ENCODE measurements around the gene NCAPG2. TPM values are rescaled to one million over a fixed set of nuclear protein-coding genes. Genes with fewer than 3 reads are reported as not detected.

NCAPG2 gene
- total RNA-seq, 1 donor from 2014 or later = 3.2 TPM

GRCh38 chr7:158595068-158595467 lies 109.5 kb downstream of the NCAPG2 start:
- FAIRE-seq = peak; percentile 100
- Histone ChIP-seq H3K36me3 (ENCODE audit: control insufficient read depth, insufficient read depth, low read length) (no peaks in the 10 kb centered on the region), H3K4me3 (ENCODE audit: low read depth, low read length) (no peak overlapping the region), H3K27me3 (ENCODE audit: control insufficient read depth, insufficient read depth, low read length) (no peaks in the 10 kb centered on the region)
- peak; percentile 53 for DNase-seq (ENCODE audit: low read depth)
- no peak for TF ChIP-seq CTCF (IDR thresholded peaks at IDR 0.05; ENCODE audit: insufficient read depth, low read length, severe bottlenecking)

GRCh38 chr7:158592541-158592940 lies 112.1 kb downstream of the NCAPG2 start:
- no peak overlapping the region for H3K4me3 ChIP-seq (ENCODE audit: low read depth, low read length)
- FAIRE-seq (no peak), DNase-seq (ENCODE audit: low read depth) (peak; percentile 93)
- no peak for TF ChIP-seq CTCF (IDR thresholded peaks at IDR 0.05; ENCODE audit: insufficient read depth, low read length, severe bottlenecking)
- H3K27me3 ChIP-seq (ENCODE audit: control insufficient read depth, insufficient read depth, low read length) = no peaks in the 10 kb centered on the region
- no peaks in the 10 kb centered on the region for H3K36me3 ChIP-seq (ENCODE audit: control insufficient read depth, insufficient read depth, low read length)

- TF ChIP-seq CTCF (IDR thresholded peaks at IDR 0.05; ENCODE audit: insufficient read depth, low read length, severe bottlenecking) = no peak
- Histone ChIP-seq H3K4me3 (ENCODE audit: low read depth, low read length) (no peak overlapping the region), H3K36me3 (ENCODE audit: control insufficient read depth, insufficient read depth, low read length) (no peaks in the 10 kb centered on the region), H3K27me3 (ENCODE audit: control insufficient read depth, insufficient read depth, low read length) (no peaks in the 10 kb centered on the region)
- FAIRE-seq = no peak
- no peak for DNase-seq (ENCODE audit: low read depth)
These were observed 112.7 kb downstream of the NCAPG2 start for GRCh38 chr7:158591944-158592343.

- TF ChIP-seq CTCF (IDR thresholded peaks at IDR 0.05; ENCODE audit: insufficient read depth, low read length, severe bottlenecking) = no peak
- Histone ChIP-seq H3K4me3 (ENCODE audit: low read depth, low read length) (no peak overlapping the region), H3K36me3 (ENCODE audit: control insufficient read depth, insufficient read depth, low read length) (no peaks in the 10 kb centered on the region), H3K27me3 (ENCODE audit: control insufficient read depth, insufficient read depth, low read length) (peaks cover 4% of the 10 kb centered on the region)
- FAIRE-seq (no peak), DNase-seq (ENCODE audit: low read depth) (no peak)
These were observed 114.4 kb downstream of the NCAPG2 start for GRCh38 chr7:158590181-158590530.

- DNase-seq (ENCODE audit: low read depth) = no peak
- Histone ChIP-seq H3K4me3 (ENCODE audit: low read depth, low read length) (no peak overlapping the region), H3K36me3 (ENCODE audit: control insufficient read depth, insufficient read depth, low read length) (no peaks in the 10 kb centered on the region), H3K27me3 (ENCODE audit: control insufficient read depth, insufficient read depth, low read length) (peaks cover 4% of the 10 kb centered on the region)
- no peak for TF ChIP-seq CTCF (IDR thresholded peaks at IDR 0.05; ENCODE audit: insufficient read depth, low read length, severe bottlenecking)
- no peak for FAIRE-seq
These were observed 115.0 kb downstream of the NCAPG2 start for GRCh38 chr7:158589653-158590052.

GRCh38 chr7:158588878-158589442 lies 115.6 kb downstream of the NCAPG2 start:
- TF ChIP-seq CTCF (IDR thresholded peaks at IDR 0.05; ENCODE audit: insufficient read depth, low read length, severe bottlenecking) = no peak
- H3K36me3 ChIP-seq (ENCODE audit: control insufficient read depth, insufficient read depth, low read length) = no peaks in the 10 kb centered on the region
- FAIRE-seq (no peak), DNase-seq (ENCODE audit: low read depth) (no peak)
- H3K27me3 ChIP-seq (ENCODE audit: control insufficient read depth, insufficient read depth, low read length) = peaks cover 4% of the 10 kb centered on the region
- no peak overlapping the region for H3K4me3 ChIP-seq (ENCODE audit: low read depth, low read length)

Measured in bronchial epithelial cell (primary cell).